AML-193 (cell line): ENCODE data around the gene NR2F1.

Experiments
- DNase-seq, 2 experiments: peaks; one replicate each; lab custom pipeline; 2025; lab: John Stamatoyannopoulos, UW

NR2F1 gene

DNA sequence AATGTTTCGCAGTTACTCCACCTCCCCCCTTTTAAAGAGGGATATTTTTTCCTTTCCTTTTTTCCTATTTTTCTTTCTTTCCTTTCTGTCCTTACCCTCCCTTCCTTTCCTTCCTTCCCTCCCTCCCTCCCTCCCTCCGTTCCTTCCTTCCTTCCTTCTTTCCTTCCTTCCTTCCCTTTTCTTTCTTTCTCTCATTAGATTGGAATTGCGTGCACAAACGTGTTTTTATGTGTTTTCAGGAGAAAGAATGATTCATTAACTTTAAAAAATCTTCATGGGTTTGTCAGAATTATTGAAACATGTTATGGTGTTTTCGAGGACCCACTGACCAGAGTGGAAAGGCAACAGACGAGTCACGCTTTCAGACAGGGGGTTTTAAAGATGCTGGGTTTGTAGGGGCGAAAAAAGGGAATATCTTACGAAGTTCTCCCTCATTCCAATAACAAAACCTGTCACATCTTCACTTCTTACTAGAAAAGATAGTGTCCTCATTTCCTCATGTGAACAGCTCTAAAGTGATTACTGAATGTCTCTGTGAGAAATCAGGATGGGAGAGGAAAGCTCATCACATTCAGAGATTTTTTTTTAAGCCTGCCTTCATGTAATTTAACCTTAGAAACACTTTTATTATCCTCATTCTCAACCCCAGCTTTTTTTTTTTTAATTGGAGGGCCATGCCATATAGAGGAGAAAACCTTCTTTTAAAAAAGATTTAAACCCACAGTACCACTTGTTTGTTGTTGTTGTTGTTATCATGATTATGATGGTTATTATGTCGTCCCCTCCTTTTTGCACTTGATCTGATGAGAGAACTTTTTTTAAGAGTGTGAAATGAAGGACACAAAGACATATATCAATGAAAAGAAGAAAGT, 21.9 kb downstream of the NR2F1 start:
- DNase-seq, result no peak

DNA sequence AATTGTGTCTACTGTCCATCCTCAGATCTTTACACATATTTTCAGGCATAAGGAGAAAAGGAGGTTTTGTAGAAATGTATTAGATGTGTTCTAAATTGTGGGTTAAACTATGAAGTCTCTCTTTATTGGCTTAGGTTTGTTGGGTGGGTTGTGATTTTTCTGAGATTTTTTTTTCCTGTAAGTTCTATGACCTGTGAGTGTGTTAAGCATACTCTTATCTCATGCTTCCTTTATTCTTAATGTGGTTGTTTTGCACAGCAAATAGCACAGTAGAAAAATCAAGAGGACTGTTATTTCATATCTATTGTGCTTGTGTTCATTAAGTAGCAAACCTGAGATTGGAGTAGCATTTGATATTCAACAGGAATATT, 23.3 kb downstream of the NR2F1 start:
- no peak for DNase-seq

DNA sequence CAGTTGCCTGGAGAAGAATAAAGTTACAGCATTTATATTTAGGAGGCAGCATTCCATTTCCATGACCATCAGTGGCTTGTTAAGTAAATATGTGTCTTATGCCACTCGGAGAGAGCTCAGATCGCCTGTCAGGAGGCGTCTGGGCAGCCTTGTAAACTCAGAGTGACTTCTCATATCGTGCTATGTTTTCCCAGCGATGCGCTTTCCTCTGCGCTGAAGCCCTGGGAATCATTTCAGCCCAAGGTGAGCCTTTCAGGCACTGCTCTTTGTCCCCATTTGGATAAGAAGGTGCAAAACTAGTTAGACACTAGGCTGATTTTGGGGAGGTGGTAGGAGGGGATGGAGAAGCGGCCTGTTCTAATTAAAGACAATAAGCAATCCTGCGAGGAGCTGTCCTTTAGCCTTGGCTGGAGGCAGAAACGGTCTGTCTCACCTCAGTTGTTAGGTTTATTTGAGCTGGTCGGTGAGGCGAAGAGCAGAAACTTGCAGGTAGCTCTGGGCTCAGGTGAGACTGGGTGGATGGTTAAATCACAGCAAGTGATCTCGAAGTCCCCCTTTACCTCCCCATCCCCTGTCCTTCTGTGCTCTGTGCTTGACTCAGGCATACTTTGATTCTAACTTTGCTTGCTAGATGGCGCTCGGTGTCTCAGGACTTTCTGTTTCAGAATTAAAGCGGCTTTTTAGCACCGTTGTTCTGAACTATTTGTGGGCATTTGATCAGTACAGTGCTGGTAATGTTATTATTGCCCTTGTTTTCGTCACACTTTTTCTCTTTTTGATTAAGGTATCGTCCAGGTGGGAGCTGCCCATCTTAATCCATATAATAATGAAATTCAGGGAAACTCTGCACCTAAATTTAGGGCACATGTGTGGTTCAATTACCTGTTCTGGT, 24.6 kb downstream of the NR2F1 start:
- DNase-seq, result peak; percentile 5 to 41

DNA sequence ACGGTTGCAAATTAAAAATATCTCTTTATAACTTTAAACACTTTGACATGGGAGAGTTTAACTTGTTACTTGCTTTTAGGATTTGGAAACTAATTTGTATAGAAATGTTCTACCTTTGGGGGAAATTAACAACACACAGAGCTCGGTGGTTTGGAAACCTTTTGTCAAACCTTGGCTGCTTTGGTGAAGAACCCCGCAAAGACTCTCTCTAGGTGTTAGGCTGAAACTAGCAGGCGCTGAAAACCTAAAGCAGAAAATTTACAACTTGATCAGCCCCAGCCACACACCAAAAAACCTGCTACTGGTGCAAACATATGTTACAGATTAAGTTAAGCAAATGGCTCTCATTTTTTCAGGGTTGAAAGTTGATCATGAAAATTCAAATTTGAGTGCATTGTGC, 25.8 kb downstream of the NR2F1 start:
- no peak for DNase-seq

DNA sequence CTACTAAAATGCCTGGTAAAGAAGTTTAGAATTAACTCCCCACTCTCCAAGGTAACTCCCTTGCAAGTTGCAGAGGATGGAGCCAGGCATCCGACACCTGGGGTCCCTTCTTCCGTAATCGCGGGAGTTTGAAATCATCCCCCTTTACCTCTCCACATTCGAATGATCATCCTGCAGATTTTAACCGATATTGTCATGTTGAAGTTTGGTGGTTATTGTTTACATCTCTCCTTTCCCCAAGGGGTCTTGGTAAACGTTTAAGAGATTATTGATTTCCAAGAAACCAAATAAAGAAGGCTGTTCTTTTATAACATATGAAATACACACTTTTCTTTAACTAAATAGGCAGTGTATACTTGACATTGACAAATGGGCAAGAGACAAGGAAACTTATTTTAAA, 26.7 kb downstream of the NR2F1 start:
- DNase-seq, result no peak

DNA sequence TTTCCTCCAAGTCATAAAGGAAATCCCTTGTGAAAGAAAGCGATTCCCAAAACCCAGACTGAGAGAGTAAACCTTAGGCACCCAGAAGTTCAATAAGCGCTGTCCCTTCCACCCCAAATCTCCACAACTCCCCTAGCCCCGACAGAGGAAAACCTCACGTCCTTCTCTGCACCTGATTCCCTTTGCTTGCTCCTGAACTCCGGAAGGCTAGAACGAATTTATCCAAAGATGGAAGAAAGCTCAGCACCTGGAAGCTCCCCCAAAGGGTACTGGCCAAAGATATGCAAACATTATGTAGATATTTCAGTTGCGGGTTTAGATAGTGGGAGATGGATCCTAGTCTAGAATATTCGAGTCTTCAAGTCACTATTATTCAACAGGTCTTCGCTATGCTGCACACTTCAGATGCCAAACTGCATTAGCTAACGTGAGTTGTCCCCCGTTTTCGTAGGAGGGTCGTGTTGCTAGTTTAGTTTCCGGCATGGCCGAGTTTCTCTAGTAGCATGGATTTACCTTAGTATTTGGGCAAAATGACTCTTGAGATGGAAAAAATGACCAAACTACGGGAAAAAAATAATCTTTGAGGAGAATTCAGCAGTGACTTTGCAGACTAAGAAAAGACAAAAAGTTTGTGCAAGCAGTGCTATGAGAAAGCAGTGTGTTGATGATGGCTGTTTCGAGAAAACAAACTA, 27.7 kb downstream of the NR2F1 start:
- DNase-seq, result no peak

DNA sequence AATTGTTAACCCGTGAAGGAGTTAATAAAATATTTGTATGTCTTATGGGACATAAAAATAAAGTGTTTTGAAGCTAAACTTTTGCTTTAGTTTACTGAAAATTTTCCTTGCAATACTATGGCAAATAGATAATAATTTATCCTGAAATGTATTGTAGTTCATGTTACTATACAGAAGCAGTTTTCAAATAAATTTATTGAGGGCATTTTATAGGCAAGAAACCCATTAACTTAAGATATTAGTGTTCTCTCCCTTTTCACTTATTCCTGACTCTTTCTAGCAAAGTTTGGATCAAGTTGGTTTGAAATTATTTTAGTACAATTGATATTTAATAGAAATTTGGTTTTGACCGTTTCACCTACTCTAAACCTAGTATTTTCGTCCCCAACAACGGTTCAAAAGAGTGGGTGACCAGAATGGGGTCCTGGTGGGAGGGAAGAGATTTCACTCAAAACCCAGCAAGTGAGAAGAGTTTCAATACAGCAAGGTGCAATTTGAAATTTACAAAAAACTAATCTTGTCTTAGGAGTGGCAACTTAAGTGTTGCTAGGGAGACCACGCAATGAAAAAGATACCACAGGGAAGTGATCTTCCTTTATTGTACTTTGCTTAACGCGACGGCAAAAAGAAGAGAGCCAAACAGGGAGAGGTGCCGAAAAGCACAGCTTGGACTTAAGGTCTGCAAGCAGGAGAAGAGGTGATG, 28.4 kb downstream of the NR2F1 start:
- no peak for DNase-seq

DNA sequence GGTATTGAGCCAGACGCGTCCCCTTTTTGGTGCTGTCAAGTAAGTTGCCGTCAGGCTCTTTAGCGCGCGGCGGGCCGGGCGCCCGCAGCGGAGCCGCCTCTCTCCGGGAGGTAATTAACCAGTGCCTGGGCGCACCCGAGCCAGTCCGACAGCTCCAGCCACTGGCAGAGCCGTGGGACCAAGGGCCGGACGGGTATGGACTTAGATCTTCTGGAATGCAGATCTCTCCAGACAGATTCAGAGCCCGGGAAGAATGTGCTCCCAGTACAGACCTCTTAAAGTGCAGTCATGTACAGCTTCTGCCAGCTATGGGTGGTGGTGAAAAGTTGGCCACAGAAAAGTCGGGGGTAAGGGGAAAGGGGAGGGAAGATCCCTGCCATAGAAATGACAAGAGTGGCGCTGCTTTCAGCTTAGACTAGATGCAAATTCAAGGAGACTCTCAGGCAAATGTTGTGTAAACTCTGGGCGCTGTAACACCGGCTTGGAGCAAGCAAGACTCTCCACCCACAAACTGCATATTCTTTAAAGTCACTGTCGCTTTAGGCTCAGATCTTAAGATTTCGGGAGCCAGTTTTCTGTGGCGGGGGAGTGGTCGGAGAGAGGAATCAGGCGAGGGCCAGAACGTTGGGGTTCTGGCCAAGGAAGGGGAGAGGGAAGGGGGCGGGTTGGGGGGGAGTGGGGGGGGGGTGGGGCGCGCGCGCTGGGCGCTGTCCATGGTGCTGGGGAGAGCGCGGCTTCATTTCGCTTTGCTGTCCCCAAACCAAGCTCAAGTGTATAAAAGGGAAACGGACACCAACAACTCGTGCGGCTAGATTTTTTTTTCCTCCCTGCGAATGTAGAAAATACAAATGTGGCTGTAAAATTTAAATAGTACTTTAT, 29.2 kb downstream of the NR2F1 start:
- DNase-seq, result no peak

DNA sequence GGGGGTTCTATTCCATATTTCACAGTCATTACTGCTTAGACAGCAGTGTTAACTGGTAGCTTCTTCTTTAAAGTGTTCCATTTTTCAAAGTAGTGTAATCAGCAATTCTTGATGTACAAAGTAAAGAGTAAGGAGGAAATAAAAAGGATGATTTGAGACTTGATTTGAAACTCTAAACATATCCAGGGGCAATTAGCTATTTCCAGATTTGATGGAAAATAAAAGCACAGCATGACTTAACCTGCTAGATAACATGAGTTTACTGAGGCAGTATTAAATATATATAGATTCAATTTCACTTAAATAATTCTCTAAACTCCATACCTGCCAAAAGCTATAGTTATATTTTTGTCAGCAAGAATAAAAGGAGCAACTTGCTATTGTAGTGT, 29.8 kb downstream of the NR2F1 start:
- no peak for DNase-seq

DNA sequence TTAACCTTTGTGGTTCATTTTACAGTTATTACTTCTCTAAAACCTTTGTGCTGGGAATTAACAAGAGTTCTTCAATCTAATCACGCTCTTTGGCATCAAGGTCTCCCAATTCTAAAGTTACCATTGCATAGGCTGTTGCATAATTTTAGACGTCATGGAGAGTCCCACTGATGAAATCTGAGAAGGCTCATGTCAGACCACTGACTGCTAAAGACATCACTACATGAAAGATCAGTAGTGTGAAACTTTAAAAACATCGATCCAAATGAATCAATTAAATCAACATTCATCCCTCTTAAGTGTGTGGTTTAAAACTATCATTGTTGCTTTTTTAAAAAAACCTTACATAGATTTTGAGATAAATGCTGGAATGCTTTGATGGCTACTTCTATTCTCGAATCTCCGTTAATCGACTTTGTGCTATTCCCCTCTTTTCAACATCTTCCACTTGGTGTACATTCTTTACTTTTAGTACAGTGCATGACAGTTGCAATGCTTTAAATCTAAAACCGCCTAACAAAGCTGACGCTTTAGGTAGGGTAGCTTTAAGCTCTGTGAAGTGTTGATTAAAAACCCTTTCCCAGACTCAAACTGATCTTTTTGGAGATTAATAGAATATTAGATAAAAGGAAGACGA, 33.6 kb downstream of the NR2F1 start:
- DNase-seq, result no peak

DNA sequence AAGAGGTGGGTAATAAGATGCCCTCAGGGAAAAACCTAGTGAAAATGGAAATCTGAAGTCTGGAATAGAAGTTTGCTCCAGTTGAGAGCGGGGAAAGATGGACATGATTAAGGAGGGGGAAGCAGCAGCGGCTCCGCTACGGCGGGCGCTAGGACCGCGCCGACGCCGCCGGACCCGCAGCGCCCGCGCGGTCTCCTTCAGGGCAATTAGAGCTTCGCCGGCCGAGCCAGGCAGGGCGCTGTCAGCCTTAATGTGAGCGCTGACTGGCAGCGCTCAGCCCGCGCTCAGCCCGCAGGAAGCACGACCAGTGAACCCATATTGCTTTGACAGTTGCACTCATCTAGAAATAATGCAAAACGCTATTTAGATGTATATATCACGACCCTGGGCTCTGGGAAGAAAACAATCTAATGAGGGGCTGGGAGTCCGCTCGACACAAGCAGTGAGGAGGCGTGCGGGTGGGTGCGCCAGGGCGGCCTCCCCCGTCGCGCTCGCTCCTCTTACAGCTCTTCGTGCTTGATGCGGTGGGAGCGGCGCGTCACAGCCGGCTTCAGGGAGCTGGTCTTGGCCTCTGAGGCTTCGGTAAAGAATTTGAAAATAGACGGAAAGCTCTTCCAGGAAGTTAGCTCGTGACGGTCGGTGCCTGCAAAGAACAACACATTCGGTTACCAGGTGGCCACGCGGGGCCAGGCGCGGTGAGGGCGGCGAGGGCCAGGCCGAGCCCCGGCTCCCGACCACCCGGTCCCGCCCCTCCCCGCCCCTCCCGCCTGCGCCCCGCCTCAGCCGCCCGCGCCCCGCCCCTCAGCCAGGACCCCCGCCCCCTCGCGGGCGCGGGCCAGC, 37.7 kb downstream of the NR2F1 start:
- peak; percentile 50 to 71 for DNase-seq

DNA sequence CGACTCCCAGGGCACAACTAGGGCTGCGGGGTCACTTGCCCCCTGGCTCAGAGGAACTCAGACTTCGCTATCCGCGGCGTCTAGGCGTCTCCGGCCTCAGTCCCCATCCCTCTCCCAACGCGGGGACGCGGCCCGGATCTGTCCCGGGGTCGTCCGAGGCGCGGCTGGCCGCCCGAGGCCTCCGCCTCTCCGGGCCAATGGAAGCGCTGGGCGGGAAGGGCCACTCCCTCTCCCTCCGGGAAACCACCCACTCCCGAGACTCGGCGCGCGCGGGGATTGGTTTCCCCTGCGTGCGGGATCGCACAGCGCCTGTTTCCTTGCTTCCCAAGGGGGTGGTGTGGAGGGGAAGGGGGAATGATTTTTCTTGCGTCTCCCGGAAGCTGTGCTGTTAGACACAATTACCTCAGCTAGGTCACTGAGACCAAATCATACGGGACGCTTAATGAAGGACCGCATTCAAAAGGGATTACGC, 38.3 kb downstream of the NR2F1 start:
- no peak for DNase-seq

DNA sequence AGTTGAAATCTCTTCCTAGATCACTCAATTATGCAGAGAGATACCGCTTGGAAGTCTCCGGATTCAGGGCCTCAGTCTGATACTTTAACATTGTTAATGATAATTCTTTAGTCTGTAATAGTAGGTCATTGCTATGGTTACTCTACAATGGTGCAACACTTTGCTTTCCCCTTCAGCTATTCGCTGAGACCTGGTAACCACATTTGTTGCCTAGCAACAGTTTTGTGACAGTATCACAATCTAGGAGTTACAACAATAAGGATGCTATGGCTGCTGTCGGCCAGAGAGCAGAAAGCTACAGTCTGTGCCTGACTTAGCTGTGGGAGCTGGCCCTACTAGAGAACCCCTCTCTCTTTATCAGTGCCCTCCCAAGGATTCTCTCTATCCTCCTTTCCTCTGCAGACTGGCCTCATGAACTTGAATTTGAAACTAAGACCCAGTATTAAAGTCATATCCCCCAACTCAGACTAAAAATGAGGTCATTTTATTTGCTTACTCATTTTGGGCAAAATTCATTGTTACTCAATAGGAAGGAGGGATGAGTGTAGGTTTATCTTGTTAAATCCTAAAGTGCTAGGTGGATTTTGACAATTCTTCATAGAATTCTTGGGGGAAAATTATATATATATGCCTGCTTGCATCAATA, 39.3 kb downstream of the NR2F1 start:
- peak; percentile 16 to 42 for DNase-seq

DNA sequence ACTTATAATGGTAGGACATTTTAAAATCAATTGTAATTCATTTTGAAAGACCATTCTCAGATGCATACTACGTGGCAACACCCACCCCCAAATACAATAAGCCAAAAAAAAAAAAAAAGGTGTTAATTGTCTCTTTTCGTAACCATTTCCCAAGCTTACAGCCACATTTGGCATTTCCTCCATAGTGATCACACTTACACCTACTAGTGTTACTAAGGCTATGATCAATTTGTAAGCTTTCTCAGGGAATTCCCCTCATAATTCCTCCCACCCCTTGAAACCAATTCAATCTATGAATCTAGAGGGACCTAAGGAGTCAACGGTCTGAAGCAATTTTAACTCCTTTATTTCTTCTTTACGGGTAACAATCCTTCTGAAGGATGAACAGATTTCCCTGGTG, 40.1 kb downstream of the NR2F1 start:
- no peak for DNase-seq

DNA sequence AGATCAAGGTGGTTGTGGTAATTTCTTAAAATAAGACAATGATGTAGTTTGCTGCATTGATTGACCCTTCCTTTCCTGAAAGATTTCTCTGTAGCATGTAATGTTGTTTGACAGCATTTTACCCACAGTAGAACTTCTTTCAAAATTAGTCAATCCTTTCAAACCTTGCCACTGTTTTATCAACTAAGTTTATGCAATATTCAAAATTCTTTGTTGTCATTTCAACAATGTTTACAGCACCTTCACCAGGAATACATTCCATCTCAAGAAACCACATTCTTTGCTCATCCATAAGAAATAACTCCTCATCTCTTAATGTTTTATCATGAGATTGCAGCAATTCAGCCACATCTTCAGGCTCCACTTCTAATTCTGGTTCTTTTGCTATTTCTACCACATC, 43.8 kb downstream of the NR2F1 start:
- no peak for DNase-seq

DNA sequence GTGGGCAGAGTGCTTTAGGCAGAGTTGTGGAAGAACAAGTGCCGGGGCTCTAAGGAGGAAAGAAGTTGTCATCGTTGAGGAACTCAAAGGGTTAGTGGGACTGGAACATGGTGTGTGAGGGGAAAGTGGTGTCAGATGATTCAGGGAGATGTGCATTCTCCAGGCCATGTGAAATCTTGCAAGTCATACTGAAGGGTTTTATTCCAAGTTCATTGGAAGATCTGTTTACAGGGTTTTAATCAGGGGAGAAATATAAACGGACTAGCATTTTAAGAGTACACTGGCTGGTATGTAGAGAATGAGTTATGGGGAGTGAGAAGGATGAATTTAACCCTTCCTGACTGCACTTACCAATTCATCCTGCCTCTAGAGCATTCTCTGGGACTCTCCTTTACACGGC, 49.3 kb downstream of the NR2F1 start:
- no peak for DNase-seq

DNA sequence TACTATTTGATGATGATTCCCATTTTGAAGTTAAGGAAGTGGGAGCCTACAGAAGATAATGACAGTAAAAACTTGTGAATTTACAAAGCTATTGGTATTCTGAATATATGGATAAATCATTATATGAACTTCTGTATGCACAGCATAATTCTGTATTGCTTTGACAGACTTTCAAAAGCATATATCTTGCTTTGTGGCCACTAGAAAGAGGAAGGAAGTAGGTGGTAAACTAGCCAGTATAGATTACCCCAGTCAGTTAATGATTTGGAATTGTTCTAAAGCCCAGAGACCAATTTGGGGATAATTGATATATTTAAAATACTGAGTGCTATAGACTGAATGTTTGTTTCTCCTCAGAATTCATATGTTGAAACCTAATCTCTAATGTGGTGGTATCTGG, 53.0 kb downstream of the NR2F1 start:
- DNase-seq, result peak; percentile 47

DNA sequence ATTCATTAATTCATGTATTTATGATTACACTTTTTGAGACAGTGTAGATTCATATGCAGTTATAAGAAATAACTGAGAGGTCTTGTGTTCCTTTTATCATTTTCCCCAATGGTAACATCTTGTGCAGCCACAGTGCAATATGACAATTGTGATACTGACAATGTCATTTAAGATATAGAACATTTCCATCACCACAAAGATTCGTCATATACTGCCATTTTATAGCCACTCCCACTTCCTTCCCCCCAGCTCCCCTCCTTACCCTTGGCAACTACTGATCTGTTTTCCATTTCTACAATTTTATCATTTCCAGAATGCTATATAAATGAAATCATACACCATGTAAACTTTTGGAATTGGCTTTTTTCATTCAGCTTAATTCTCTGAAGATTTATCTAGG, 53.8 kb downstream of the NR2F1 start:
- DNase-seq, result no peak

DNA sequence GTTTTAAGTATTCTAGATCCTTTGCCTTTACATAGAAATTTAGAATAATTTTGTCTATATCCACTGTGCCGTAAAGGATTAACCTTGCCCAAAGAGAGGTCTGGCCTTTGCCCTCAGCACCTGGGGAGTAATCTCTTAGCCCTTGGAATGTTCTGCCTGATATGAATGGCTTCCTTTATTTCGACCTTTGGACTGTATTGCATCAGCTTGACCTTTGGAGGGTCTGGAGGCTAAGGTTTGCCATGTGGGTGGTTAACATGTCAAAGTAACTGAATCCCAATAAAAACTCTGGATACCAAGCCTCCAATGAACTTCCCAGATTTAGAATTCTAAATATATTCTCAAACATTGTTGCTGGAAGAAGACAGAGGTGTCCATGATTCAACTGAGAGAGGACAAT, 54.7 kb downstream of the NR2F1 start:
- DNase-seq, result no peak
